Mesendoderm (in vitro differentiated cells): ENCODE measurements around the gene BCAN.

Source experiments
- DNase-seq: peaks from one replicate; pipeline ENCODE4 v3.0.0; 2013
- H2AK5ac ChIP-seq: 2 replicates; pipeline ENCODE4 v1.6.1; 2013; ENCODE audit warnings: low read length, inconsistent platforms
- H2BK120ac ChIP-seq: 2 replicates; pipeline ENCODE4 v1.6.1; 2013; ENCODE audit warnings: low read depth, mild to moderate bottlenecking, low read length, moderate library complexity, mixed read lengths
- H2BK15ac ChIP-seq: replicated peaks from 2 replicates; pipeline ENCODE4 v1.6.1; 2013; ENCODE audit warnings: low read depth, mild to moderate bottlenecking, moderate library complexity
- H2BK5ac ChIP-seq: 2 replicates; pipeline ENCODE4 v1.6.1; 2013; ENCODE audit warnings: low read length, inconsistent platforms
- H3K18ac ChIP-seq: 2 replicates; pipeline ENCODE4 v1.6.1; 2013; ENCODE audit warnings: mild to moderate bottlenecking, low read length, mixed read lengths
- H3K23ac ChIP-seq: one replicate; pipeline ENCODE4 v1.6.1; 2013; ENCODE audit warnings: low read length
- H3K27ac ChIP-seq: 2 replicates; pipeline ENCODE4 v1.5.1; 2013; ENCODE audit warnings: low read depth, mild to moderate bottlenecking, inconsistent platforms, low read length, moderate library complexity
- H3K27me3 ChIP-seq: 2 replicates; pipeline ENCODE4 v1.6.1; 2013; ENCODE audit warnings: low read length, control low read depth, mild to moderate bottlenecking, inconsistent platforms; ENCODE audit not compliant: insufficient read depth, poor library complexity
- H3K36me3 ChIP-seq: 2 replicates; pipeline ENCODE4 v1.6.1; 2013; ENCODE audit warnings: low read length, inconsistent platforms; ENCODE audit not compliant: control insufficient read depth, insufficient read depth
- H3K4ac ChIP-seq: one replicate; pipeline ENCODE4 v1.6.1; 2013; ENCODE audit warnings: low read depth, mild to moderate bottlenecking, low read length, moderate library complexity
- H3K4me1 ChIP-seq: 2 replicates; pipeline ENCODE4 v1.6.1; 2013; ENCODE audit warnings: low read depth, low read length, inconsistent platforms; ENCODE audit not compliant: control insufficient read depth
- H3K4me2 ChIP-seq: 2 replicates; pipeline ENCODE4 v1.6.1; 2013; ENCODE audit warnings: low read length
- H3K4me3 ChIP-seq: 2 replicates; pipeline ENCODE4 v1.5.1; 2013; ENCODE audit warnings: mild to moderate bottlenecking, low read length
- H3K56ac ChIP-seq: one replicate; pipeline ENCODE4 v1.6.1; 2013; ENCODE audit warnings: low read length
- H3K79me1 ChIP-seq: 2 replicates; pipeline ENCODE4 v1.6.1; 2013; ENCODE audit warnings: low read length, inconsistent platforms
- H3K79me2 ChIP-seq: 2 replicates; pipeline ENCODE4 v1.6.1; 2013; ENCODE audit warnings: mild to moderate bottlenecking, low read length; ENCODE audit not compliant: control insufficient read depth, insufficient read depth
- H3K9ac ChIP-seq: 2 replicates; pipeline ENCODE4 v1.6.1; 2013; ENCODE audit warnings: low read length, inconsistent platforms
- H4K5ac ChIP-seq: one replicate; pipeline ENCODE4 v1.6.1; 2013; ENCODE audit warnings: low read length
- H4K8ac ChIP-seq: one replicate; pipeline ENCODE4 v1.6.1; 2013; ENCODE audit warnings: low read depth, mild to moderate bottlenecking, control low read depth, low read length, moderate library complexity
- WGBS: extraction: QIAGEN DNeasy Blood & Tissue Kit; methylation state at CpG from one replicate; pipeline ENCODE4 v1.1.7; 2013; ENCODE audit warnings: low lambda C conversion rate, missing lambda C conversion rate; ENCODE audit not compliant: insufficient coverage; ENCODE audit errors: extremely low coverage; 5-methylcytosine and 5-hydroxymethylcytosine counted together

The BCAN gene

GRCh38 chr1:156706657-156707416 lies 64.9 kb downstream of the BCAN start:
- Histone ChIP-seq H3K9ac (peak overlapping the region; percentile 78), H3K18ac (peak overlapping the region; percentile 94), H3K4me1 (peaks cover 42% of the 10 kb centered on the region), H4K8ac (peak overlapping the region; percentile 90), H3K4ac (peak overlapping the region; percentile 92), H2BK15ac (peak overlapping the region; percentile 9), H4K5ac (peak overlapping the region; percentile 97), H2AK5ac (peak overlapping the region; percentile 8), H3K4me2 (peak overlapping the region; percentile 69), H3K27ac (peak overlapping the region; percentile 98), H3K79me2 (peaks cover 3% of the 10 kb centered on the region), H3K27me3 (no peaks in the 10 kb centered on the region), H2BK5ac (peak overlapping the region; percentile 83), H2BK120ac (peak overlapping the region; percentile 95), H3K4me3 (peak overlapping the region; percentile 34), H3K79me1 (peaks cover 2% of the 10 kb centered on the region), H3K56ac (peak overlapping the region; percentile 90), H3K23ac (peak overlapping the region; percentile 54), H3K36me3 (no peaks in the 10 kb centered on the region)
- DNase-seq, result peak; percentile 91
- no CpG with 5 or more reads among the region's 29 CpGs for WGBS

- DNase-seq, result peak; percentile 87
- Histone ChIP-seq H3K4me3 (no peak overlapping the region), H3K4me2 (peak overlapping the region; percentile 69)
Measured at GRCh38 chr1:156707417-156708217, 65.7 kb downstream of the BCAN start.

GRCh38 chr1:156708218-156708661 lies 66.3 kb downstream of the BCAN start:
- peak overlapping the region; percentile 98 for H3K27ac ChIP-seq
- no peak overlapping the region for H4K5ac ChIP-seq
- H3K18ac ChIP-seq, result peak overlapping the region; percentile 94
- H3K36me3 ChIP-seq, result no peaks in the 10 kb centered on the region
- no peak overlapping the region for H3K4me3 ChIP-seq
- peak overlapping the region; percentile 62 for H3K4ac ChIP-seq
- H3K4me1 ChIP-seq, result peaks cover 41% of the 10 kb centered on the region
- H3K56ac ChIP-seq, result peak overlapping the region; percentile 90
- peaks cover 2% of the 10 kb centered on the region for H3K79me2 ChIP-seq
- peak overlapping the region; percentile 86 for H3K23ac ChIP-seq
- H4K8ac ChIP-seq, result no peak overlapping the region
- peak overlapping the region; percentile 93 for H2AK5ac ChIP-seq
- H3K27me3 ChIP-seq, result no peaks in the 10 kb centered on the region
- DNase-seq, result peak; percentile 95
- no peak overlapping the region for H2BK15ac ChIP-seq
- peaks cover under 1% of the 10 kb centered on the region for H3K79me1 ChIP-seq
- H2BK120ac ChIP-seq, result peak overlapping the region; percentile 9
- no CpG with 5 or more reads among the region's 4 CpGs for WGBS
- peak overlapping the region; percentile 78 for H3K9ac ChIP-seq
- H3K4me2 ChIP-seq, result peak overlapping the region; percentile 45
- peak overlapping the region; percentile 99 for H2BK5ac ChIP-seq

More at GRCh38 chr1:156707417-156708217, 65.7 kb downstream of the BCAN start:
- H2BK15ac ChIP-seq, result peak overlapping the region; percentile 9
- H2BK5ac ChIP-seq, result peak overlapping the region; percentile 99
- peak overlapping the region; percentile 92 for H3K4ac ChIP-seq
- peak overlapping the region; percentile 90 for H3K56ac ChIP-seq
- no peak overlapping the region for H4K5ac ChIP-seq
- H3K27ac ChIP-seq, result peak overlapping the region; percentile 98
- H3K4me1 ChIP-seq, result peaks cover 42% of the 10 kb centered on the region
- H3K79me2 ChIP-seq, result peaks cover 3% of the 10 kb centered on the region
- no CpG with 5 or more reads among the region's 8 CpGs for WGBS
- H3K79me1 ChIP-seq, result peaks cover 2% of the 10 kb centered on the region
- H3K18ac ChIP-seq, result peak overlapping the region; percentile 94
- H2AK5ac ChIP-seq, result peak overlapping the region; percentile 93
- peak overlapping the region; percentile 86 for H3K23ac ChIP-seq
- peak overlapping the region; percentile 78 for H3K9ac ChIP-seq
- no peaks in the 10 kb centered on the region for H3K27me3 ChIP-seq
- peak overlapping the region; percentile 95 for H2BK120ac ChIP-seq
- no peak overlapping the region for H4K8ac ChIP-seq
- no peaks in the 10 kb centered on the region for H3K36me3 ChIP-seq

- peak overlapping the region; percentile 16 for H3K9ac ChIP-seq
- no peaks in the 10 kb centered on the region for H3K27me3 ChIP-seq
- H3K4ac ChIP-seq, result no peak overlapping the region
- H2BK5ac ChIP-seq, result no peak overlapping the region
- no peak overlapping the region for H3K4me2 ChIP-seq
- no peak overlapping the region for H3K27ac ChIP-seq
- peaks cover 34% of the 10 kb centered on the region for H3K4me1 ChIP-seq
- H3K36me3 ChIP-seq, result no peaks in the 10 kb centered on the region
- H4K5ac ChIP-seq, result no peak overlapping the region
- no peak overlapping the region for H3K4me3 ChIP-seq
- H2AK5ac ChIP-seq, result no peak overlapping the region
- no peak overlapping the region for H3K23ac ChIP-seq
- H4K8ac ChIP-seq, result no peak overlapping the region
- no peak for DNase-seq
- H3K79me1 ChIP-seq, result no peaks in the 10 kb centered on the region
- H2BK120ac ChIP-seq, result peak overlapping the region; percentile 16
- no peak overlapping the region for H2BK15ac ChIP-seq
- H3K79me2 ChIP-seq, result peaks cover 1% of the 10 kb centered on the region
- no CpG with 5 or more reads among the region's 4 CpGs for WGBS
- H3K18ac ChIP-seq, result peak overlapping the region; percentile 29
- peak overlapping the region; percentile 75 for H3K56ac ChIP-seq
Measured at GRCh38 chr1:156709031-156709430, 67.1 kb downstream of the BCAN start.
